Iris pigment epithelial cell (primary cell): Measurements from ENCODE around the gene ANKRD36B.
"Not testable (repeated sequence)": the region's sequence is repeated elsewhere in the genome, so short reads cannot be mapped to it uniquely, and the experiment has no call there.

ENCODE experiments used
- DNase-seq: peaks from one replicate; pipeline ENCODE4 v3.0.0-alpha.2; 2011; ENCODE audit warnings: low read depth

The ANKRD36B gene

DNA sequence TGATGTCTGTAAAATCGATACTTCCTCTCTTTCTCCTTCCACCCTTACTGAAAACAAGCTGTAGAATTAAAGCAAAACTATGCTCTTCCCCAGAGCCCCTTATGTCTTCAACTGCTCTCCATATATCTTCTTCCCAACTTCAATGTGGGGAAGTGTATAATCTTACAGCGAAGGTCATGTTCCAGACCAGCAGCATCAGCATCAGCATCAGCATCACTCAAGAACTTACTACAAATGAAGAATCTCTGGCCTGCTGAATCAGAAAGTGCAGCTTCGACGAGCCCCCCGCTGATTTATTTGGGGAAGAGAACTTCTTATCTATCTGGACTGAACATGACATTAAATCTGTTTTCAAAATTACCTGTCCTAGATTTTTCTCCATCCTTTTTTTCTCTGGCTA is 40.6 kb downstream of the ANKRD36B start:
- not testable (repeated sequence) for DNase-seq

DNA sequence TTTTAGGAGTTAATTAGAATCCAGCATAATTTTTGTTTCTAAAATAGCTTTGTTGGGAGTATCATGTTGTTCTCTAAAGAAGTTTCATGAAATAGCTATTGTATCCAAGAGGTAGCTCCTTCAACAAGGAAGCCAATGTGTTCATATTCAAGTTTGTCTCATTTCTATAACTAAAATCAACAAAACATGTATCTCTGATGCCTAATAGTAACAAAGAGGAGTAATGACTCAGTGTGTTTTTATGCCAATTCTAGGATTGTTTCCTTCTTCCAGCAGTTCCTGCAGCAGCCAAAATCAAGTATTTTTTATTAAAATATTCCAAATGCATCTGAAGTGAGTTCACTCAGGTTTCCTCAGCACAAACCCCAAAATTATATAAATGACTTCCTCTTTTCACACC is 41.1 kb downstream of the ANKRD36B start:
- DNase-seq: not testable (repeated sequence)

DNA sequence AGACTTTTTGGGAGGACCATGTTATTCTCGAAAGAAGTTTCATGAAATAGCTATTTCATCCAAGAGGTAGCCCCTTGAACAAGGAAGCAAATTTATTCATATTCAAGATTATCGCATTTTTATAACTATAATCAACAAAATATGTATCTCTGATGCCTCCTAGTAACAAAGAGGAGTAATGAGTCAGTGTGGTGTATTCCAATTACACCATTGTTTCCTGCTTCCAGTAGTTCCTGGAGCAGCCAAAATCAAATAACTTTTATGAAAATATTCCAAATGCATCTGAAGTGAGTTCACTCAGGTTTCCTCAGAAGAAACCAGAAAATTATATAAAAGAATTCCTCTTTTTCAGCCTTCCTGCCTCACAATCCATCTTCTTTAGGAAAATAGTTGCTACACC is 43.0 kb downstream of the ANKRD36B start:
- DNase-seq: peak; percentile 10

DNA sequence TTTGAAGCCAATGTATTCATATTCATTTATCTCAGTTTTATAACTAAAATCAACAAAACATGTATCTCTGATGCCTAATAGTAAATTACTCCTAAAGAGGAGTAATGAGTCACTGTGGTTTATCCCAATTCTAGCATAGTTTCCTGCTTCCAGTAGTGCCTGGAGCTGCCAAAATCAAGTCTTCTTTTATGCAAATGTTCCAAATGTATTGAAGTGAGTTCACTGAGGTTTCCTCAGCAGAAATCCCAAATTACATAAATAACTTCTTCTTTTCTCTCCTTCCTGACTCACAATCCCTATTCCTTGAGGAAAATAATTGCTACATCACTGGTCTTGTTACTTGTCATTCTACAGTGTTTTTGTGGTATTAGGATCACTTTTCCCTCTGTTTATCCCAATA is 44.8 kb downstream of the ANKRD36B start:
- DNase-seq: not testable (repeated sequence)

DNA sequence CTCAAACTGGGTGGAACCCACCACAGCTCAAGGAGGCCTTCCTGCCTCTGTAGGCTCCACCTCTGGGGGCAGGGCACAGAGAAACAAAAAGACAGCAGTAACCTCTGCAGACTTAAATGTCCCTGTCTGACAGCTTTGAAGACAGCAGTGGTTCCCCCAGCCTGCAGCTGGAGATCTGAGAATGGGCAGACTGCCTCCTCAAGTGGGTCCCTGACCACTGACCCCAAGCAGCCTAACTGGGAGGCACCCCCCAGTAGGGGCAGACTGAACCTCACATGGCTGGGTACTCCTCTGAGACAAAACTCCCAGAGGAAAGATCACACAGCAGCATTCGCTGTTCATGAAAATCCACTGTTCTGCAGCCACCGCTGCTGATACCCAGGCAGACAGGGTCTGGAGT is 63.8 kb downstream of the ANKRD36B start:
- not testable (repeated sequence) for DNase-seq

DNA sequence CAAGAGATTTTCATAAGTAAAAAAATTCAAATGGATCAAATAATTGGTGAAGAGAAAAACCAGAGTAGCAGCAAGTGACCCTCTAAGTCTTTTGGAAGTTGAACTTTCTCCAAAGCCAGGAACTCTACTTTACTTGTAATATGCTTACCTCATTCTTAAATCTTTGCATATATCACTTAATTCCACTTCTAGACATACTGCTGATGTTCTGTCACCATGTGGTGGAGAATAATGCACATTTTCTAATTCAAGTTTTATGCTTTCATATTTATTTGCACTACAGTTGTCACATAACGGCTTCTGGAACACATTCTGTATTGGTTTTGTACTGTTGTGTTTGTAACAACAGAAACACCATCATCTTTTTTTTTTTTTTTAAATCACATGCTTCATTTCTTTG is 65.9 kb downstream of the ANKRD36B start:
- DNase-seq: not testable (repeated sequence)

DNA sequence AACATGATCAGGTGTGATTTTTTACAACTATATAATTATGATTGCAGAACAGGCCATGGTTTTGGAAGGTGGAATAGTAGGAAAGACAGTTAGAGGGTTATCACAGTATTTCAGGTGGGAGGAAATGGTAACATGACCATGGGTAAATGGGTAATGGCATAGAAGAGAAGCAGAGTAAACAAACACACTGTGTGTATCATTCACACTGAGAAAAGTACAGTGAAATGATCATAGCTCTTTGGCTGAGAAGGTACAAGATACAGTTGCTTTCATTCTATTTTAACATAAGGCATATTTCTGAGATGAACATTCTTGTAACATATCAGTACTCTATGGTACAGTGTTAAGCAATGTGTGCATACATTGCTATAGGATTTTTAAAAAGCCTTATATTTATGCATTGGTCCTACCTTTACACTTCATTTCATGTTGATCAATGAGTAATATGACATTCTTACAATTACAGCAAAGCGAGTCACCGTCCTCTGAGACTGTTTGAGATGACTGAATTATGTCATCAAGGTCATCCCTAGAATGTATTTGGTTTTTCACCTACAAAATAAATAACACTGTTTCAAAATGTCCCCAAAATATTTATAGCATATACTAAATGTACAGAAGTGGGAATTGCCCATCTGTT is 66.6 kb downstream of the ANKRD36B start:
- not testable (repeated sequence) for DNase-seq

DNA sequence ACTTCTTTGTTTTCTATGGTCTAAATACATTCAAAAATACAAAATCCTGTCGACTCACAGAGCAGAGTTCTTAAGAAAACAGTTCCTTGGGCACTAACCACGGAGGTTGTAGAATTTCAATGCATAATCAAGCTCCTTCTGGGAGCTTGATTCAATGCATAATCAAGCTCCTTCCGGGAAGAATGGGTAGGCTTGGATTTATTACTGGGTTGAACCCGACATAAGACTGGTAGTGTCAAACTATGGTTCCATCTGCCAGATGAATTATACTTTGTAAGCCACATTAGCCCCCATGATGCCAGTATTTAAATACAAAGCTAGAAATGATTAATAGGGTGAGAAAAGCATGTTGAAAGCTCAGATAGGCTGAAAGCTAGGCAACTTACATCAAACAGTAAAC is 94.0 kb downstream of the ANKRD36B start:
- DNase-seq: not testable (repeated sequence)

DNA sequence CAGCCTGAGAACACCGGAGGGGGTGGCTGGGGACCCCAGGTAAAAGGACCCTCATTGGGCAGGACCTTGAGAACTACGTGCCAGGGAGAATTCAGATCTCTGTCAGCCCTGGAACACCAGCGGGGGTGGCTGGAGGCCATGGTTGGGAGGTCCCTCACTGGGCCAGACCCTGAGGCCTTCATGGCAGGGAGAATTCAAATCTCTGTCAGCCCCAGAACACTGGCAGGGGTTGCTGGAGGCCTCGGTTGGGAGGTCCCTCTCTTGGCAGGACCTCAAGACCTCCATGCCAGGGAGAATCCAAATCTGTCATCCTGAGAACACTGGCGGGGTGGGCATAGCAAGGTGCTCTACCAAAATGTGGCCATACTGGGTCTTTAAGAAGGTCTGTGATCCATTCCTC is 99.5 kb downstream of the ANKRD36B start:
- not testable (repeated sequence) for DNase-seq
